Erythroblast (primary cell): ENCODE measurements around the gene FAM110A.

Source experiments
- GATA1 ChIP-seq: IDR thresholded peaks from 2 replicates; pipeline ENCODE4 v1.6.1; 2011; ENCODE audit warnings: low read depth, mild to moderate bottlenecking, control low read depth, low read length, moderate library complexity
- POLR2A ChIP-seq: IDR thresholded peaks from 2 replicates; pipeline ENCODE4 v1.6.1; 2011; ENCODE audit warnings: mild to moderate bottlenecking, low read length

DNA sequence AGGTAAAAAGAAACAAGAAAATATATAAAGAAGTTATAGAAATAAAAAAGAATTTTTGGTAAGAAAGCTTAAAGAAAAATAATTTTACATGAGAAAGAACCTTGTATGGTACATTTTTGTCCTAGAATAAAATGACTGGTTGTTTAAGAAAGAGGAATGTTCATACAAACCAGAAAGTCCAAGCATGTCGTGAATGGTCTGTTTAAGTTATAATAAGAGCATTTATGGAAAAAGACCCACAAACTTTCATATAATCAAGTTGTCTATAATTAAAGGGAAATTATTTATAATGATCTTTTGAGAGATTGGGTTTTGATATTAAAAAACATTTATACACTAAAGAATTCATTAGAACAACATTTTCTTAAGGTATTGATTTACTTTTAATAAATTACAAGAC is 27.8 kb upstream of the FAM110A start:
- TF ChIP-seq POLR2A (no peak), GATA1 (no peak)
